ENCODE measurements around the gene DMD. TPM values are rescaled to one million over a fixed set of nuclear protein-coding genes. Genes with fewer than 3 reads are reported as not detected.
"Not testable (repeated sequence)": the region's sequence is repeated elsewhere in the genome, so short reads cannot be mapped to it uniquely, and the experiment has no call there.

Gene DMD
- total RNA-seq (2014; rRNA removed; shearing (Covaris generic); ENCODE audit: low replicate concordance) = 3.6 and 6.2 TPM in 2 replicates

GRCh38 chrX:33211356-33212260 is at the start of gene DMD:
Gene DMD (minus strand): TSS chrX:33211549. CDS start chrX:33211312, 237 bp downstream.
- no peak for DNase-seq (ENCODE audit: low read depth)
- in situ Hi-C loops (cut with HindIII; ENCODE audit: low pct_unique_long_range_greater_than_20kb, low sequenced_read_pairs) = no loop called here

- no peak for DNase-seq (ENCODE audit: low read depth)
- in situ Hi-C loops (cut with HindIII; ENCODE audit: low pct_unique_long_range_greater_than_20kb, low sequenced_read_pairs) = no loop called here
Observed at GRCh38 chrX:33252306-33252825, 41.0 kb upstream of the DMD start.

GRCh38 chrX:33218819-33219218 is 7.5 kb upstream of the DMD start:
- no peak for DNase-seq (ENCODE audit: low read depth)
- in situ Hi-C loops (cut with HindIII; ENCODE audit: low pct_unique_long_range_greater_than_20kb, low sequenced_read_pairs) = no loop called here

DNA sequence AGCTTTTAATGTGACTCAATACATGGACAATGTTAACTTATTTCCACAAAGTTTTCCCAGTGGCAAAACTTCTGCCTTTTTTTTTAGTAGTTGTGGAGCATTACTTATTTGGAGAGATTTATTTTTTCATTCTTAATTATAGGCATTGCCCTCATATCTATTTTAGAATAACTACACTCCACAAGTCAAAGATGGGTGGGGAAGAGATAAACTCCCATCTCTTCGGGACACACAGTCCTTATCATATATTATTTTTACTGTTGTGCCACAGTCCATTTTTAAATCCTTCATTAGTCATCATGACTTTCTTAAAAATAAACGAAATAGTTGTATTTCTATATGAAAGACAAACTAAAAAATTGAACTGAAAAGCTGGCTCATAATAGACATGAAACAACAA is 1.2 kb downstream of the DMD start:
- DNase-seq (ENCODE audit: low read depth) = no peak
- in situ Hi-C loops (cut with HindIII; ENCODE audit: low pct_unique_long_range_greater_than_20kb, low sequenced_read_pairs) = no loop called here

DNA sequence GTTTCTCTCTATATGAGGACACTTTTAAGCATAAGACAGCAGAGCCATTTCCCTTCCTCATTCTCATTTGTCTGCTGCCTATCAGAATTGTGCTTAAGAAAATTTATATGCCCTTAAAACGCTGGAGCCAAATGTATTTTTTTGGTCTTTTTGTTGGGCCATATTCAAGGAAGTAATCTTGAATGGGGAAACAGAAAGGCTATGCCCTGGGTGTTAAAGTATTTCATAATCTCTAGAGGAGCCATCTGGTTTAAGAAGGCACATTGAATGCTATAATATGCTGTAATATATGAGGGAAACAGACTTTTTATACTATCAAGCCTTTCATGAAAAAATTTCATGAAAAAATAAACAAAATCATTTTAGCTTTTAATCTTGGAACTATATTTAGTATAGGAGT is 4.3 kb downstream of the DMD start:
- in situ Hi-C loops (cut with HindIII; ENCODE audit: low pct_unique_long_range_greater_than_20kb, low sequenced_read_pairs) = no loop called here
- no peak for DNase-seq (ENCODE audit: low read depth)

DNA sequence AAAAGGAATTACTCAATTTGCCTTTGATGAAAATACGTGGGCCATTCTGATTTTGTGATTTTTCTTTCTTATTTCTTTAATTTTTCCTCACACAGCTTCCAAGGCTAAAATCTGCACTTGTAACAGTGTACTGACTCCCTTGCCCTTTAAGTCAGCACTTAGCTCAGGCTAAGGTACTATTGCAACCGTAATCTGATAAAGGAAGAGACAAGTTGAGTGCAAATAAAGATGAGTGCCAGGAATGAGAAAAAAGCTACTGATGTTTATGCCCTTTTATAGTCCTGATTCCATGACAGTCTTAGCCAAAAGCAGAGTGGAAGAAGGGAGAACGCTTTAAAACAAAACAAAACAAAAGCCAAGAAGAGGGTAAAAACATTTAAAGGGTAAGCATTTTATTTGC is 6.0 kb downstream of the DMD start:
- in situ Hi-C loops (cut with HindIII; ENCODE audit: low pct_unique_long_range_greater_than_20kb, low sequenced_read_pairs) = no loop called here
- DNase-seq (ENCODE audit: low read depth) = no peak

GRCh38 chrX:33204889-33205288 is 6.5 kb downstream of the DMD start:
- in situ Hi-C loops (cut with HindIII; ENCODE audit: low pct_unique_long_range_greater_than_20kb, low sequenced_read_pairs) = no loop called here
- no peak for DNase-seq (ENCODE audit: low read depth)

- in situ Hi-C loops (cut with HindIII; ENCODE audit: low pct_unique_long_range_greater_than_20kb, low sequenced_read_pairs) = no loop called here
- no peak for DNase-seq (ENCODE audit: low read depth)
Observed at GRCh38 chrX:33198561-33199279, 12.6 kb downstream of the DMD start.

DNA sequence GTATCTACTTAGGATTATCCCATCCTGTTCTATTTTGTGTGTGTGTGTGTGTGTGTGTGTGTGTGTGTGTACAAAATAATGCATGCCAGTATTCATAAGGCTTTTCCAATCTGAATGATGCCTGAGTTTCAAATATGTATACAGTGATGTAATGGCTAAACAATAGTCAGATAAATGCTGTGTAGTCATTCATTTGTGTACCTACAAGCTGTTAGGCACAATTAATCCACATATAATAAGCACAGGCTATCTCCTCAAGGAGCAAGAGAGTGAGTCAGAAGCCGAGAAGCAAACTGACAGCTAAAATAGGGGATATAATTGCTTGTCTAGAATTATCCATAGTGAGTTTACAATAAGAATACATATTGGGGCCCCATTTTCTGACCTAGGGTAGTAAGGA is 15.7 kb downstream of the DMD start:
- no peak for DNase-seq (ENCODE audit: low read depth)
- in situ Hi-C loops (cut with HindIII; ENCODE audit: low pct_unique_long_range_greater_than_20kb, low sequenced_read_pairs) = no loop called here

GRCh38 chrX:33194876-33195433 is 16.4 kb downstream of the DMD start:
- DNase-seq (ENCODE audit: low read depth) = no peak
- in situ Hi-C loops (cut with HindIII; ENCODE audit: low pct_unique_long_range_greater_than_20kb, low sequenced_read_pairs) = no loop called here

DNA sequence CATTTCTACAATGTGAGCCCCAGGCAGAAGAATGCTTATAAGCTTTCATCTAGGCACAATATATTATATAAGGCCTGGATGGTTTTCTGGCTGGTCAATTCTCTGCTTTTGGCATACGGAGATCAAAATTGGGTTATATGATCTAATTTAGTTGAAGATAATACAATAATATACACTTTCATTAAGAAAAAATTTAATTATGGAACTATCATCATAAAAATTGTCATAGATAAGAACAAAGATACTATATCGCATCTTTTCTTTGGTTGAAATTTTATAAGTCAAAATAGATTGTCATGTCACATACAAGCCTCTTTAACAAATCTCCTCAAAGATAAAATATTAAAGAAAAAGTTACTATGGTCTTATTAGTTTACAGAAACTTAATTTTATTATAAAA is 17.1 kb downstream of the DMD start:
- DNase-seq (ENCODE audit: low read depth) = no peak
- in situ Hi-C loops (cut with HindIII; ENCODE audit: low pct_unique_long_range_greater_than_20kb, low sequenced_read_pairs) = no loop called here

DNA sequence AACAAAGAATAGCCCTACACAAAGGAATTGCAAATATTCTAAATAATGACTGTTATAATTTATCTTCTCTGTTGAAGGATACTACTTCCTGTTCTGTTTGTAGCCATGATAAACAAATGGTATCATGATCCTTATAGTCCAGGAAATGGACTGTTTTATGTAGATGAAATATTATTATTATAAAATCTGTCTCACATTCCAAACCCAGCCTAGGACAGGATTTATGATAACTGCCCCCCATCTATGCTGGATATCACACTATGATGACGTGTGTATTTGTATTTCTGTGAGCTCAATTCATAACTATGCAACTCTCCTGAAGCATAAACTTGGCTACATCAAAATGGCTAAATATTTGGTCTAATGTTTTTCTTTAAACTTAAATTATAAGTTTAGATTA is 21.3 kb downstream of the DMD start:
- no peak for DNase-seq (ENCODE audit: low read depth)
- in situ Hi-C loops (cut with HindIII; ENCODE audit: low pct_unique_long_range_greater_than_20kb, low sequenced_read_pairs) = no loop called here

DNA sequence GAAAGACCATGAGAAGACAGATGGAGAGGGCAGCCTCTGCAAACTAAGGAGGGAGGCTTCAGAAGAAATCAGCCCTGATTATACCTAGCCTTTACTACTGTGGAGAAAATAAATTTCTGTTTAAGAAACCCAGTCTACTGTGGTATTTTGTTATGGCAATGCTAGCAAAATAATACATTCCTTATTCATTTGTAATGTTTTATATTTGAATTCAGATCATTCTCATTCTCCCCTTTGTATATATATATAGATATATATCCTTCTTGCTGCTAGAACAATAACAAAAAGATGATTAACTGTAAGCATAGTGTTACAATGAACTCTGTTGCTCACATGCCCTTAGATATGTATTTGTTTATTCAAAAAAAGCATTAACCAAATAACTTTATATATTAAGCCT is 22.5 kb downstream of the DMD start:
- no peak for DNase-seq (ENCODE audit: low read depth)
- in situ Hi-C loops (cut with HindIII; ENCODE audit: low pct_unique_long_range_greater_than_20kb, low sequenced_read_pairs) = no loop called here

DNA sequence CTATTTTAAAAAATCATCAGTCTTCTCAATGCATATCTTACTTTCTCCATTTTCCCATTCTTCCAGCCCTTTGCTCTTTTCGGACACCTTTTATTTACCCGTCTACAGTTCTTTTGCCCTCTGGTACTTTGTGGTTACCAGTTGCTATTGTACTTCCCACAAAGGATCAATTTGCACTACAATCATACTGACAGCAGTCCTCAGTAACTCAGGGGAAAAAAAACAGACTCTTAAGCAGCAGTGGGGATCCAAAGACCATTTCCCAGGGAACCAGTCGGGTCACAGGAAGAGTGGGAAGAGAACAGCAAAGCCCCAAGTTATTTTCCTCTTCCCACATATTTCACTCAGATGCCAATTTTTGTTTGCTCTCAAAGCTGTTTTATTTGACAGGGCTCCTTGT is 23.1 kb downstream of the DMD start:
- in situ Hi-C loops (cut with HindIII; ENCODE audit: low pct_unique_long_range_greater_than_20kb, low sequenced_read_pairs) = no loop called here
- no peak for DNase-seq (ENCODE audit: low read depth)

DNA sequence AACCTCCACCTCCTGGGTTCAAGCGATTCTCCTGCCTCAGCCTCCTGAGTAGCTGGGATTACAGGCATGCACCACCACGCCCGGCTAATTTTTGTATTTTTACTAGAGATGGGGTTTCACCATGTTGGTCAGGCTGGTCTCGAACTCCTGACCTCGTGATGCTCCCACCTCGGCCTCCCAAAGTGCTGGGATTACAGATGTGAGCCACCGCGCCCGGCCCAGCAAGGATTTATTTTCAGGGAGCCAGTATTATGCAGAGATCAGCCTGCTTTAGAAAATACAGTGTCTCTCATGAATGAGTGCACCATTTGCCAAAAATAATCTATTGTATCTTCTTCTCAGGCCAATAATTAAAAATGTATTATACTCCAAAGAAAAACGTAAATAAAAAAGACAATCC is 26.5 kb downstream of the DMD start:
- in situ Hi-C loops (cut with HindIII; ENCODE audit: low pct_unique_long_range_greater_than_20kb, low sequenced_read_pairs); DNase-seq (ENCODE audit: low read depth): not testable (repeated sequence)

DNA sequence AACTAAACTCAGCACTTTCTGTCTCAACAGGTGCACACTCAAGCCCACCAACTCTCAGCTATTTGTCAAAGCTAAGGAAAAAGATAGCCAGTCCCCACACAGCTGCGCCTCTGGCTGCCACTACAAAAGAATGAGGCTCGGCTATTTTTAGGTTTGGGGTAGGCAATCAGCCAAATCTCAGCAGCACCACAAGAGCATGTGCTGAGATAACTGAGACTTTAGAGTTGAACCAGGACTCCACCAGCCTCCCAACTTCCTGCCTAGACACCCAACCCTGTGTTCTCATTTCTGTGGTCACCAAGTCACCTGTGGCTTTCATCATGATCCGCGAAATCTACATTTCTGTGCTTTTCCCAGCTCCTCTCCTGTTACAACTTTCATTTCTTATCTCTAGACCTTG is 28.0 kb downstream of the DMD start:
- DNase-seq (ENCODE audit: low read depth) = no peak

GRCh38 chrX:33178690-33179089 is 32.7 kb downstream of the DMD start:
- no peak for DNase-seq (ENCODE audit: low read depth)
- in situ Hi-C loops (cut with HindIII; ENCODE audit: low pct_unique_long_range_greater_than_20kb, low sequenced_read_pairs) = no loop called here

More for the DNA sequence above, 28.0 kb downstream of the DMD start:
- in situ Hi-C loops (cut with HindIII; ENCODE audit: low pct_unique_long_range_greater_than_20kb, low sequenced_read_pairs) = no loop called here

DNA sequence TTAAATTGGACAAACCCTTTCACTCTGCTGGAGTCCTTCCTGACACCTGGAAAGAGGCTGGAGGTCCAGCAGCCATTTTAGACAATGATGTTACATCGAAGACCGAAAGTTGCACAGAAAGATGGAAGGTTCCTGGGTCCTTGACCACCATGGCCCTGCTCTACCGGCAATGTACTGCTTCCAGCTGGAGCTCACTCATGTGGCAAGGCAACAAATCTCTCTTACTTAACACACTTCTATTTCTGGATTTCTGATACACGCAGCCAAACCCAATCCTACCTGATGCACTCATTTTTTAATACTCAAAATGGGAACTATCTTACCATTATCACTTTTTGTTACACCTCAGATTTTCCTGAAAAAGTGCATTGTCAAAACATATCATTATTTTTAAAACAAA is 33.1 kb downstream of the DMD start:
- DNase-seq (ENCODE audit: low read depth) = no peak
- in situ Hi-C loops (cut with HindIII; ENCODE audit: low pct_unique_long_range_greater_than_20kb, low sequenced_read_pairs) = no loop called here

- in situ Hi-C loops (cut with HindIII; ENCODE audit: low pct_unique_long_range_greater_than_20kb, low sequenced_read_pairs) = no loop called here
- DNase-seq (ENCODE audit: low read depth) = no peak
Observed at GRCh38 chrX:33175201-33175600, 36.1 kb downstream of the DMD start.

Data from Caki2 (cell line).